Activated T-helper 1 cell treated with anti-CD3 and anti-CD28 coated beads, Interleukin-2, amount 50 U/mL, for 16 hours (primary cell): ENCODE results near the gene SEMA3C.

Experiments used
- DNase-seq, 2 donors: peaks; one replicate each; pipeline ENCODE4 v3.0.0-alpha.2; 2020; ENCODE audit warnings: low read depth in 1 of 2, low spot score in 1 of 2

Gene SEMA3C

DNA sequence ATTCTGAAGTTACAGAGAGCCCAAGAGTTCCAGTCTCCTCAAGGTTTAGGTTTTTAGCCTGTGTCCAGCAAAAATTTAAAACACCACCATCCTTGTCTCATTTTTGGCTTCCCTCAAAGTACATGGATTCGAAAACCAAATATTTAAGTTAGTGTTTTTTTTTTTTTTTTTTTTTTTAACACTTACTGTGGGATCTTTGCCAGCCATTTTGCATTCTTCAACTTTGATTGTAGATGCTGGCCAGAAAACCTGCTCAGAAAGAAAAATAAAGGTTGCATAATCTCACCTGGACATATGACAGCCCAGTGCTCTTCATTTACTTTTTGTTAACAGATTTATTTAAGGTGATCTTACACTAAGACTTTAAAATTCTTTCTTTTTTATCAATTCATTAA, 91.6 kb downstream of the SEMA3C start:
- no peak for DNase-seq

DNA sequence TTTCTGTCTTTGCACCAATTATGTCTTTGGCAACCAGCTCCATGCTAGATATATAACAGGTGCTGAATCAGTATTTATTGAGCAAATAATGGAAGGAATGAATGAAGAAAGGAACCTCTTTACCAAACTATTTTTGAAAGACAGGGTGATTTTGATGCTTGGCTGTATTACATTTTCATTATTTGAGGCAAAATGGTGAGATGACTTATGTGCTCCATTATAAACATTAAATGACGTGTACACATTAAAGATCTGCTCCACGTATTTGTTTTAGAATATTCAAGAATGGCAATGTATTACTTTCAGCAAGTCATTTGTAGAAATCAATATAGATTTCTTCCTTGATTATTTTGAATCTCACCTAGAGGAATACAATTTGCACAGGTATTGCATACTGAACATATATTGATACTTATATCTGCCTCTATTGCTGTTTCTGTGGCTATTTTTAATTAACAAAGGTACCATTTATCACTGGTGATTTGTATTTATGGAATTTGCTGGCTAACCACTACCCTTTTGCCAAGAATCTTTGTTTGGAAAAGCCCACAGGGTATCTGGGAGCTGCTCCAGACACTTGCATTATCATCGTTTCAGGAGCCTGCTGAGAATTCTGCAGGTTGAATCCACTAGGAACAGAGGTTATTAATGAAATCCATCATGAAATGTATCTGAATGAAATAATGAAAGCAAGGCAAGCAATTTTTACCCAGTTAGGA, 92.2 kb downstream of the SEMA3C start:
- no peak for DNase-seq

DNA sequence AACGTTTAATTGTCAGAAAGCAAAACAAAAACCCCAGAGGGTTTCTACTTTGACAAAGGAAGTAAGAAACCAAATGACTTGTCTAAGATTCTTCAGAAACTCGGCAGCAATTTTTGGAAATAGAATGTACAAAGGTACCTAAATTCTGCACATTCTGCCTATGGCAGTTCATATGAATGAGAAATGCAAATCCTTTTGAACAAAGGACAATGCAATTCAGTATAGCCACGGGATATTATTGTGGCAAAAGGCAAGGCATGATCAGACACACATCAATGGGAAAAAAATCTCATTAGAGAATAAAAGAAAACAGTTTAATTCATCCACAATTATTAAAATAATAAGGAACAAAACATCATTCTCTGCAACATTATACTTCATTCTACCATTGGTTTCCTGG, 93.4 kb downstream of the SEMA3C start:
- no peak for DNase-seq

DNA sequence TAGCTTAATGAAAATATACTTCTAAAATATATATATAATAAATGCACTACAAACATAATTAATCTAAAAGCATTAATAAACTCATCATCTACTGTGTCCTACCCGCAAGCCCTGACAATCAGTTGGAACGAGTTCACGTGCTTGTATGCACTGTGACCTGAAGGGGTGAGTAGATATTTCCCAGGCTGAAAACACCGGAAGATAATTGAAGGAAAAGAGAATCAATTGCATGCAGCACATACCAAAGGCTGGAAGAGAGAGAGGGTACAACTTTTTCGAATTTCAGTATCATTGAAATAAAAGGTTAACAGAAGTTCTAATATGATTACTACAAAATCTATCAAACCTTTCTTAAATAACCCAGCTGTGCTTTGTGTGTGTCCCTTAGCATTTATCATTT, 94.6 kb downstream of the SEMA3C start:
- no peak for DNase-seq

DNA sequence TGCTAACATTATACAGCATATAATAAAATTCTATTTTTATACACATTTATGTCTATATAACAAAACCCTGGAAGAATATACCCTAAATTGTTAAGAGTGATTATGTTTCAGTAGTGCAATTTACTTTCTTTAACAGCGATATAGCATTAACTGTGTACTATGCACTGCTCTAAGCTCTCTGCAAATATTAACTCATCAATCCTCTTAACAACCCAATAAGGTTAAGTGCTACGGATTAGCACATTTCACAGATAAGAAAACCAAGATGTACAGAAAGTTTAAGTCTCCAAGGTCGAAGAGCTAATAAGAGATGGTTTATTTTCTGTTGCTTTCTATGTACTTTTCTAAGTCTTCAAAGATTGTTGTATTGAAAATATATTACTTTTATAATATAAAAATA, 95.8 kb downstream of the SEMA3C start:
- DNase-seq = no peak

DNA sequence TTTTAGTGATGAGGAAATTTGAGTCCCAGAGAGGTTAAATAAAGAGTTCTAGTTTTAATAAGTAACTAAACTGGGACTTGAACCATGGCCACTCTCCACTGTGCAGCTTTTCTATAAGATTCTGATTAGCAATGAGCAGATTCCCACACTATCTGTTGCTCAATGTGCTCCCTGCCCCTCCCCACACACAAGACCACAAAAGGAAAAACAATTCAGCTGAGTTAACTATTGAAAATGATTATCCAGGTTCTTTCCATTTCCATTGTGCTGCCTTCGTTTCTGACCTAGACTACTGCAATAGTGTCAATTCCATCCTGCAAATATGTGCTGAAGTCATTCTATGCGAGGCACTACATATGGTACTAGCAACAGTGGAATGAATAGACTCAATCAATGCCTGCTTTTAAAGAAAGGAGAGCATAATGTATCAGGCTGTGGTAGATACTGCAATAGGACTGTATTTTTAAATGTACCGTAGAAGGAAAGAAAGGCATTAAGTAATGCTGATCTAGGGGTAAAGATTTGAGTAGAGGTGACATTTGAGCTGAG, 97.0 kb downstream of the SEMA3C start:
- DNase-seq = no peak

DNA sequence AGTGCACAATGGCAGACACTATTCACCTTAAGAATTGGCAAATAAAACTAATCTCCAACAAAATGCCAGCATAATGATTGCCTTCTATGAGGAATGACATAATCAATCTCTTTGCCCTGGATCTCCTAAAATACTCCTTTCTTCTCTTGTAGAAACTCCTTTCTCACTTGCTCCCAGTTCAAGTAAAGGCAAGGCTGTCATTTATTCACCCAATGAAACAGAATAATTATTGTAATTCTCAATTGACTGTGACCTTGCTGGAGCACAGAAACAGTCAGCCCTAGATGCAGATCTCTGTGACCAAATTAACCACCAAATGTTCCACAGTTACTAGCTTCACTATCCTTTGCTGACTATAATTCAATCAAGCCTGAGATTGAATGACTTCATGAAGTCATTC, 99.3 kb downstream of the SEMA3C start:
- DNase-seq = no peak

DNA sequence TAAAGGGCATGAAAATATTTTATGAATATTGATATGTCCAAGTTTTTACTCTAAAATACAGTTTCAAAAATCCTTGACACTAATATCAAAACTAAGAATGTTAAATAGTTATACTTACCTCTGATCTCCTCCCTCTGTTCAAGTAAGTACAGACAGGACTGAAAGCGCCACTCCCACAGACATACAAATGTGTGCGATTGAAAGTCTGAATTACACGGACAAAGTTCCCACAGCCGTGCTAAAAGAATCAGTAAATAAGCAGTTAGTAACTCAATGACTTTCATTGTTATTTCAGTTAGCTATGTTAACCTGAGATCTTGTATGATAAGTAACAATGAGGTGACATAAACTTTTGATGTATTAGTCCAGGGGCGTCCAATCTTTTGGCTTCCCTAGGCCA, 100.7 kb downstream of the SEMA3C start:
- no peak for DNase-seq

DNA sequence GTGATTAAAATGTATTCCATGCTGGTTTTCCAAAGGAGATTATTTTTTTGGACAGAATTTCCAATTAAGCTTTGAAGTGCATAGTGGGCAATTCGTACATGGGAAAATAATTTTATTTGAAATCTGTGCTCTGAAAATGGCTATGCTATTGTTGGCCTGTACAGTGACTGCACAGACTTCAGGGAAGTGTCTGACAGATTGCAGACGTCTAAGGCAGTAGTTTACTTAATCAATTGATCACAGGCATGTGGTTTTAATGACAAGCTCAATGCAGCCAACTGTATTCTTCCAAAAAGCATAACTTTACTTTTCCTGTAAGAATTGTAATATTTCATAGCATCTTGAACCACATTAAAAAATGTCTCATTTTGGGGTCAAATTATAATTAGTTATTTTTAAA, 102.0 kb downstream of the SEMA3C start:
- DNase-seq = no peak

DNA sequence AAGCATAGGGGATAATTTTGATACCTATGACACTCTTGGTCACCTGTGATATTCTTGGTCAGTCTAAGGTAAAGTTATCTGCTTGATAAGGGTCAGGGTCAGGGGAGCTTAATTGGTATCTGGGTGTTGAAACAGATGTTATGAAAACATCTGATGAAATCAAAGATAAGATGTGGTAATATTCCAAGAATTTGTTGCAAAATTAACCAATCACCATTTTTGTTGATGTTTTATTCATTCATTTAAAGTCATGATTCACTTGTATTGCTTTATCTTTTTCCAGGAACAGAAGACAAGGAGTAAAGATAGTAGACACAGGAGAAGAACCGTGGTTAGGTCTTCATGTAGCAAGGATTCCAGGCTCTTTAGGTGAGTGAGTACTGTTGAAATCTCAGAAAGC, 103.1 kb downstream of the SEMA3C start:
- DNase-seq = no peak

DNA sequence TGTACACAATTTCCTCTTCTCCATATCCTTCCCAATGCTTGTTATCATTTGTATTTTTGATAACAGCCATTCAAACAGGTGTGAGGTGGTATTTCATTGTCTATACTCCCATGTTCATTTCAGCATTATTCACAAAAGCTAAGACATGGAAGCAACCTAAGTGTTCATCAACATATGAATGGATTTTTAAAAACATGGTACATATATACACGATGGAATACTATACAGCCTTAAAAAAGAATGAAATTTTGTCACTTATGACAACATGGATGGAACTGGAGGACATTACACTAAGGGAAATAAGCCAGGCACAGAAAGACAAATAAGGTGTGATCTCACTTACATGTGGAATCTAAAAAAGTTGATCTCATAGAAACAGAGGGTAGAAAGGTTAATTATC, 109.3 kb downstream of the SEMA3C start:
- DNase-seq = no peak

DNA sequence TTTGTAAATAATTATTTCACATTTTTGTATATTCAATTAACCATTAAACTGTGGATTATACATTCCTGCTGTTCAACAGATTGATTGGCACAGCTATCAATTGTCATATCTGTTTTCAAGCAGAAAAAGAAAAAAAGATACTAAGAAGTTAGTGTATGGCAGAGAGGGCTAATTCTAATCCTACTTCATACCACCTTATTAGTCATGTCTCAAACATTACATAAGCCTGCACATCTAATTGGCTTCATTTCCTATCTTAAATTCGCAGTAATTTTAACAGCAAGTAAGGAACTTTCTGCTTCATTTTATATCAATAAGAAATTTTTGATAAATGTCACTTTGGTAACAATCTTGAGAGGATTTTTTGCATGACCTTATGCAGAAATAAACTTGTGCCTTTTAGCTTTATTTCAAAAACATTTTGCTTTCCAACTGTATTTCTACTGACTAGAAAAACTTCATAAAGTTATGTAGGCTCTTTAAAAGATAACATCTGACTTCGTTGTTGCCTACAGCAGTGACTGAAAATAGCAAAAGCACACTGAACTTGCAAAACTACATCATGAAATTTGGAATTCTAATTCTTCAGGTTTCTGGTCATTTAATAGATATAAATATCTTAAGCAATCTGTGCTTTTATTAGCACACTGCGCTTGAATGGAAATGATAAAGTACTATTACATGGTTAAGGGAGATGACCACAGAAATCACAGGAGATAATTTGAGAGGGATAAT, 111.5 kb downstream of the SEMA3C start:
- DNase-seq = no peak

DNA sequence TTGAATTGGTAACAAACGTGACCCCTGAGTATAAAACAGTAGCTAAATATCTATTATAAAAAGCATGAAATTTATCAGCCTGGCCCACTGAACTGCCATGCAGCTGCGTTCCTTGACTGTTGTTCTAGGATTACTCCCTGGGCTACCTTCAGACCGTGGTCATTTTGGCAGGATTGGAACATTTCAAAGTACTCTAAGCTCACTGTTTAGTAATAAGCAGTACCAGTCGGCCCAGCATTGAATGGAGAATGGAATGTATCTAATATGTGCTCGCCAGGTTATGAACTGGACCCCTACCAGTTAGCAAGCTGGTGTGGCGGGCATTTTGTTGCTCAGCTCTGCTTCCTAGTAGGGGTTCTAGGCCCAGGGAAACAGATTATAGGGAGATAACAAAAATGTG, 112.2 kb downstream of the SEMA3C start:
- no peak for DNase-seq

DNA sequence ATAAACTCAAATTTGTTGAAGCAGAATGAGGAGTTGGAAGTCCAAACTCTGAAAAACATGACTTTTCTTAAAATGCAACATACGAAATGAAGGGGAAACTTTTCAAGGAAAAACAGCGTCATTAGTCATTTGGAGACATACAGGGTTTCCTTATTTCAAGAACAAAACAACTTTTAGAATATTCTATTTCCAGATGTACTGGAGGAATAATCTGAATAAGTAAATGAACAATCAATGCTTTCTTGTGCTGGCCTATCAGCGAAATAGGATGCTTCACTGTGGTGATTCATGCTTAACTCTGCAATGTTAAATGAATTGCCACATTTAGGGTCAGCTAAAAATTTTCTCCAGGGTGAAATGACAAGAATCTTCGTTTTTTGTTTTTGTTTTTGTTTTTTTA, 114.3 kb downstream of the SEMA3C start:
- DNase-seq = no peak

DNA sequence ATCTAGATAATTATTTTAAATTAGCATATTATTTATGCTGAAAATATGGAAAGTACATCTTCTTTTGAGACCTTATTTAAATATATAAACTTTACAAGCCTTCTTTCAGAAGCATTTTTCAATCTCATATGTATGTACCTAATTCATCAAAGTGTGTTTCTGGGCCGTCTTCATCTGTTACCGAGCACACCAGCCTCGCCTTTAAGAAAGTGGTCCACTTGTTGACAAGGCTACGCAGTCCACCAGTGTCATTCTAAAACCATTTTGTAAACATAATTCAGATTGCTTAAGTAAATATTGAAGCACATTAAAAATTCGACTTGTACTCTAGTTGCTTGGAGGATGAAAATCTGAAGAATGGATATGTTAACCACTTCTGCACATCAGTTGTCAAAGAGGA, 116.3 kb downstream of the SEMA3C start:
- no peak for DNase-seq

DNA sequence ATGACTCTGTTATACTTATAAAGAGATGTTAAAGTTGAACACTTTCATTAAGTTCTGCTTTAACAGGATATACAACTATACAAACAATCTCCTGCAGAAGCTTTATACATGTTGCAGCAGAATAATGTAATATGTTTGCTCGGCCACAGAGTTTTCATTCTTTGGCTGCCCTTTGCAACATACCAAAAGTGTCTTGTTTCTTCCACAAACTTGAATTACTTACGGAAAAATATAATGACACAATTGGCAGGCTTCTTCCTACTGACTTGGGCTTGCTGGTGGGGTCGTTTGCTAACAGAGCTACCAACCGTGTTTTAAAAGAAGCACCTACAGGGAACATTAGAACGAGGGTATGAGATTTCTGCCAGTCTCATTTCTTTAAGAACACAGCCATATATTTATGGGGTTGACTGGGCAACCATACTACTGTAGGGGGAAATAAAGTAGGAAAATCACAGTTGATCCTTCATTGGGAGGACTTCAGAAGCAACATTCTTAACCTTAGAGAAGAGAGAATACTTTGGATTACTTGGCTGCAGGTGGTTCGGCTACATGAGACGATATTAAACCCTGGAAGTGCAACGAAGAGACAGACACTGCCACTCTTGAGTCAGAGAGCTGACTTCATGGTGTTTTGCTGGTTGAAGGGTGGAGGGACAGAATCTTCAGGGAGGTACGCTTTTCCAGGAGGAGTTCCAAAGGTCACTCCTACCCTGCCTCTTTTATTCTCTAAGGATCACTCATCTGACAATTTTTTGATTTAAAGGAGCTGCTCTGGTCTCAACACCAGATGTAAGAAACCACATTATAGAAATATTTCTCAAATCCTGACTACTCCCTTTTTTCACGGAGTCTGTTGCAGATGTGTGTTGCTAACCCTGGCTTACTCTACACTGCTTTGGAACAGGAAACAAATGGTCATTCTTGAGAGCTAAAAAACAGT, 123.9 kb downstream of the SEMA3C start:
- DNase-seq = no peak

DNA sequence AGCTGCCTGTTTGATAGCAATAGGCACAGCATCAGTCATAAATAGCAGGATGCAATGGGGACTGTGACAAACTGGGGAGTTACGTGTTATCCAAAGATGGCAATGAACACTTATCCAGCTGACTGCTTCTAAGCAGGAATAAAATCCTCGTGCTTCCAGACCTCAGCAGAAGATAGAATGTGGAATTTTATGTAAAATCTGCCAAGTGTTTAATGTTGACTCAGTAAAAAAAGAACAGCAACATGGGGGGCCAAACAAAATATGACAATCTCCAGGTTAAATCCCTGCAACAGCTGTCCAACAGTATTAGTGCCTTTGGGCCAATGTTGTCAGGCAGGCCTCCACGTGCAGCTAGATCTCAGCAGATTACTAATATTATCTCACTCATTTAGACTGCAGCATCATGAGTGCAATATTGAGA, 127.3 kb downstream of the SEMA3C start:
- no peak for DNase-seq

DNA sequence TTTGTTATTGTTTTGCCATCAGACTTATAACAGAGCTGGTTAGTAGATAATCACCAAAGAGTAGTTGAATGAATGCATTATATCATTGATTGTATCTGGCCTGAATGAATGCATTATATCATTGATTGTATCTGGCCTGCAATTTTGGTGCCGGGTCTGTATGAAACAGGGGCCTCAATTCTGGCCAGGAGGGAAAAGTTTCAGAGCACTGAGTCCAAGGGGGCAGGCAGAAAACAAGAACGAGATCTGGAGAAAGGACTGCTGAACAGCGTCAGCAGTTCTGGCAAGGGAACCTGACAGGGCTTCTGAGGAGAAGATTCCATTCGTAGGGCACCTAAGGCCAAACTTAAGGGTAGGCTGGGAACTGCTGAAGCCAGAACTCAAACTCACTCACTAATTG, 128.0 kb downstream of the SEMA3C start:
- DNase-seq = no peak

DNA sequence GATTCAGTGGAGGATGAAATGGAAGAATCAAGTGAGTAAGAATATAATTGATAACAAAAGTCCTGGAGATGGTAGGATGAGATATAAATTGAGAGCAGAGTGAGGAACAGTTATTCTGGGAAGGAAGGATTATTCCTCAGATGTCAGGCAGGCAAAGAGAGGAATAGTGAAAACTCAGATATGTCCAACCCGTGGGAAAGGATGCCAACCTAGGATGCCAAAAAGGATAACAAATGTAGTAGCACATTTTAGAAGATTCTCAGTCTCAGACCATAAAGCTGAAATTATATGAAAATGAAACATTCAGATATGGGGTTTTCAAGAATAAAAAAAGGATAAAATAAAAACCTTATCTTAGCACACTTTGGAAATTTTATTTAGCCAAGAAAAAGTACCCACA, 131.1 kb downstream of the SEMA3C start:
- no peak for DNase-seq

DNA sequence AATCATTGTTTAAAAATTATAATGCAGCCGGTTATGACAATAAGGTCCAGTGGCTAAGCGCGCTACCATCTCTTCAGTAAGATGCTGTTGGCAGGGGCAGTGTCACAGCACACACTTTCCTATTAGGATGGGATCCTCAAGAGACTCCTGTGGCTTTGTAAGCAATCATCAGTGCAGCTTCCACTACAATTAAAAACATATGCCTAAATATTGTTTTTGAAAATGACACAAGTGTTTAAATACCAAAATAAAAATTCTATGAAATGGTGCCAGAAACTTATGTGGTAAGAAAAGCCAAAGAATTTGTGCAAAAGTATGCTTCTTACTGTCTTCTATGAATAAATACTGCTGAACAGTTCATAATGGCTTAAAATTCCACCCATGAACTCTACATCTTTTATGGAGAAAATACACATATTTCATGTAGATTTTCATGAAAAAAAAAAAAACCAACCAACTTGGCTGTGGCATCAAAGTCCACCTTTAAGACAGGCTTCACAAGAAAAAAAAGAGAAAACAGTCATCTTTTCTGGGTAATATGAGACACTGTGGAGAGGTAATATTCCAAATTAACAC, 132.8 kb downstream of the SEMA3C start:
- DNase-seq = no peak

DNA sequence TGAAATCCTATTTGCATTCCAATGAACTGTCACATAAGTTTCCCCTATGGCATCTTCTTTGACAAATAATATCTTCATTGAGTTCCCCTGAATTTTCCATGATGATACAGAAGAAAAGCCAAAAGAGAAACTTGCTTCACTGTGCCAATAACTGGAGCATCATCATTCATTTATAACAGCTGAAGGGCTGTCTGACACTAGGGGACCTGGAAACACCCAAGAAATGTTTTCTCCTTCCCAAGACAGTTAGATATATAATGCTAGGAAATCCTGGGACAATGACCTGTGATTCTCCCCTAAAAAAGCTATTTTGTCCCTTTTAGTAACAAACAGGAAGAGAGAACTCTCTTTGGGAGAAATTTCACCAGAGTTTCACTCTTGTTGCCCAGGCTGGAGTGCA, 133.6 kb downstream of the SEMA3C start:
- DNase-seq = no peak
